SKM-1 (cell line): ENCODE results near the gene CFAP141.
"Not testable (repeated sequence)": the region's sequence is repeated elsewhere in the genome, so short reads cannot be mapped to it uniquely, and the experiment has no call there.

Experiments
- DNase-seq: peaks from one replicate; lab custom pipeline; 2025; ENCODE audit not compliant: unreplicated experiment; lab: John Stamatoyannopoulos, UW

CFAP141 gene

GRCh38 chr1:154208677-154209388 is 2.7 kb upstream of the CFAP141 start:
- no peak for DNase-seq

DNA sequence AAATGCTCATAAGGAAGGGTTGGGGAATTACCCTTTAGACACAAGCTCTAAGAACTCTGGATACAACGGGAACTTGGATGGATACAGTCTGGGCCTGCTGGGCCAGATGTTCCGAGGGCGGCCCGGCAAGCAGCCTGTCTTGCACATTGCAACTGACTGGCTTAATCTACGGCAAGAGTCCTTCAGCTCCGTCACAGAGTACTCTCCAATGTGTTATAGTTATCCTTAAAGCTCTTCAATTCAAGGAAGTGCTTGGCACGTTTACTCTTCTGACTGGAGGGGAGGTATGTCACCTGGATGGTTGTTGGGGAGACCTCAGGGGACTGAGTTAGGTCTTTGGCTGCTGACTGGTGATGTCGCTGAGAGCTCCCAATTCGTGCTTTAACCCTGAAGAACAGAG is 1.1 kb upstream of the CFAP141 start:
- no peak for DNase-seq

DNA sequence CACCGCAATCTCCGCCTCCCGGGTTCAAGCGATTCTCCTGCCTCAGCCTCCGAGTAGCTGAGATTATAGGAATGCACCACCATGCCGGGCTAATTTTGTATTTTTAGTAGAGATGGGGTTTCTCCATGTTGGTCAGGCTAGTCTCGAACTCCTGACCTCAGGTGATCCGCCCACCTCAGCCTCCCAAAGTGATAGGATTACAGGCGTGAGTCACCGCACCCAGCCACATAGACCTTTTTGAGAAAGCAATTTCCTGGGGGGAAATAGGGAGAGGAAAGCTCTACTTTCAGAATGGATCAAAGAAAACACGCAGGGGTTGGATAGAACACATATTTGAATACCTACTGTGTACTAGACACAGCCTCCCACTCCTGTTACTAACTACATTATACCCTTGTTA is 355 bp downstream of the CFAP141 start:
- DNase-seq: not testable (repeated sequence)

- no peak for DNase-seq
These were observed 6.6 kb downstream of the CFAP141 start for GRCh38 chr1:154199563-154199879.

GRCh38 chr1:154198756-154199562 is 7.2 kb downstream of the CFAP141 start:
- DNase-seq: peak; percentile 68

DNA sequence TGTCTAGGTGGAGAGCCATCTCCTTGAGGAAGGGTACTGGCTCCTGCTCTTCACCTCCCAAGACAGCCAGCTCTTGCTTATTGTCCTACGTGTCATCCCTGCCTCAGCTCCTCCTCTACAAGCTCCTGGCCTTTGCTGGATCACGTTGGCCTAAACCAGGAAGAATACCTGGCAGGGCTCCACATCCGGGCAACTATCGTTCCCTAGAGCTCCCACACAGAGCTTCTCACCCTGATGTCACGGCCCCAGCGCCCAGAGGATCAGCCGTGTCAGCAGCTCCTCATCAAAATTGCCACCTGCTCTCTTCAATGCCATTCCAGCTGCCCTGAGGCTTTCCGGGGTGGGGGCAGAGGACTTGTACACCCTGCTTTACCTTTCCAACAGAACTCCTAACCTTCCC is 12.3 kb downstream of the CFAP141 start:
- no peak for DNase-seq

DNA sequence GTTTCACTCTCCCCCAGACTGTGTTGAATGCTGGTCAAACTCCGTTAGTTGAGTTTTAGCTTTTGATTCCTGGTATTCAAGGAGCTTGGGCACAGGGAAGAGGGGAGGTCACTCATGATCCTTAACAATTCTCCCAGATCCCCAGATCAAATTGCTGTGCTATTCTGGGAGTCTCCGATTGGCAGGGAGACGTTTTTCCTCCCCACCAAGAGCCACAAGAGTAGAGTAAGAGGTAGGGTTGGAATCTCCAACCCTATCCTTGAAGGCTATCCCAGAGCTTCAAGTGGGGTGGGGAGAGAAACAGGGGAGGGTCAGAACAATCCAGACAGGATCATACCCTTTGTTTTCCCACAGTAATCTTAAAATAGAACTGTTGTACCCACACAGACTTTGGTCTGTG is 13.7 kb downstream of the CFAP141 start:
- no peak for DNase-seq

DNA sequence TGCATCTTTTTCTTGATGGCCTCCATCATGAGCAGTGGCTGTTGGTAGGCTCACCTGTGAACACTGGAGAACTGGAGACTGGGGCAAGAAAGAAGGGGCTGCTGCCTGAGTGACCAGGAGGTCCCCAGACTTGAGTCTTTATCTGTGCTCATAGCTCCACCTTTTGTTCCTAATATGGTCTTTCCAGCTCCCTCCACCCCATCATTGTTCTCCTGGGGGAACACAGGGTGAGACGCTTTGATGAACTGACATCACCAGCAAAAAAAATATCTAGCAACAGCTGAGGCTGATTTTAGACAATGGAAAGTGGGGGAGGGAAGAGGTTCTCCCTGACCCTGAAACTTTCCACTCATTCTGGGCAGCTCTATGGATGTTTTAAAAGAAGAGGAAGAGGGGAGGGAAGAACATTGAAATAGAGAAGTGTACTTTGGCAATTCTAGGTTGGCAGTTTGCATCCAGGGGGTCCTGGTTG is 14.1 kb downstream of the CFAP141 start, which contains the start of gene TPM3:
Gene TPM3 (minus strand): TSS at position 111 of the 472 bp plus-strand sequence. CDS start 82 bp downstream, at position 29.
- peak; percentile 50 for DNase-seq

- no peak for DNase-seq
These were observed 15.6 kb downstream of the CFAP141 start for GRCh38 chr1:154190550-154190949.

GRCh38 chr1:154186852-154187501 is 19.2 kb downstream of the CFAP141 start:
- no peak for DNase-seq

DNA sequence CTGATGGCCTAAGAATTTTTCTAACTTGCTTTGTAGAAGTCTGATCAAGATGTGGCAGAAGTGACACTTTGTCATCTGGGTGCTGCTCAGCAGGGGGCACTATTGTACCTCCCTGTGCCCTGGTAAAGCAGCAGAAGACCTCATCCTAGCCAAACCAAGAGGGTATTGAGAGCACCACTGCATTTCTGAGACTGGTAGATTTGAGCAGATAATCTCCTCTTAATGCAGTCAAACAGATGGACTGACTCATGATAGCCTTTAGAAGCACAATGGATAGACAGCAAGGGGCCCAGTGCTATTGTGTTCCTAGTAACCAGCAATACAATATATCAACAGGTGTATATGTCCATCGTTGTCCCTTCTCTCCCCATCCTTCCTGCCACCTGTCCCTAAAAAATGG is 20.0 kb downstream of the CFAP141 start:
- peak; percentile 79 for DNase-seq

- peak; percentile 99 for DNase-seq
These were observed 22.9 kb downstream of the CFAP141 start for GRCh38 chr1:154183046-154183915.

DNA sequence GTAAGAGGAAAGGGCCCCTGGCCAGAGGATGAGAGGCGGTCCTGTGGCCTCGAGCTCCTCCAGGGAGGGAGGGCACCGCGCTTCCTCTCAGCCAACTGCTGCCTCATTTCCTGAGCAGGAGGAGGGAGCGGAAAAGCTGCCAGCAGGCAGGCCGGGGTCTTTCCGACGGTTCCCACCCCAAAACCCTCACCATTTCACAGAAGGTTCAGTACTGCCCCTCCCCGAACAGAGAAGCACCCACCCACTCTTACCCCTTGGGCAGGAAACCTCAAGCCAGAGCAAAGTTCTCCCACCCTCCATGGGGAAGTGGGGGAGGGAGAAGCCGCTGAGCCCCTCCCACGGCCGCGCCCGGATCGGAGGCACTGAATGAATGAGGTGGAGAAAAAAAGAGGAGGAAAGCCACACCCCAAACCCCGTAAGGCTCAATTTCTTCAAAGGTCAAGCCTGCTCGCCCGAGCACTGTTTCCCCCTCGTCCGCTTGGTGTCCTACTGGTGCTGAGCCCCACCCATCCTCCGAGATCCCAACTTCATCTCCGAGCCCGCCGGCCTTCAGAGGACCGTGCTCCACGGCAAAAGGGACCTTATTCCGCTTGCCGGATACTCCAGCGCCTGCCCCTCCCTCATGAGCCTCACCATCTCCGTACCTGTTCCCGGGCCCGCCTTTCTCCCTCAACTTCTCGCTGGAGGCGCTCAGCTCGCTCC is 23.6 kb downstream of the CFAP141 start:
- peak; percentile 98 for DNase-seq

DNA sequence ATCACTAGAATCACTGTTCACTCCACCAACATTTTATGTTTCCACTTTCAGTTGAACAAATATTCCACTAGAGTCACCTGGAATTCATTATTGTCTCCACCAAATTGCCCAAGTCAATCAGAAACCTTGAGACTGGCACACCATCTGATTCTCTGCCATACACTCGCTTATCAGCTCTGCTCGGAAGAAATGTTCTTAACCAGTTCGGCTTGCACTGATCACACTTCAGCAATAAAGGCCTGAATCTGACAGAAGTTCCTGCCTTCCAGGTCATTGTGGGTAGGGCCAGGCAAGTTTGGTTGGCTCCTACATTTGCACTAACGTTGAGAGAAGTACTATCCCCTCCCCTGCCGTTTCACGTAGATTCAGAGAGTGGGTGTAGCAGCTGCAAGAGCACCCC is 24.2 kb downstream of the CFAP141 start:
- DNase-seq: no peak

- DNase-seq: peak; percentile 92
These were observed 26.0 kb downstream of the CFAP141 start for GRCh38 chr1:154179946-154180687.

DNA sequence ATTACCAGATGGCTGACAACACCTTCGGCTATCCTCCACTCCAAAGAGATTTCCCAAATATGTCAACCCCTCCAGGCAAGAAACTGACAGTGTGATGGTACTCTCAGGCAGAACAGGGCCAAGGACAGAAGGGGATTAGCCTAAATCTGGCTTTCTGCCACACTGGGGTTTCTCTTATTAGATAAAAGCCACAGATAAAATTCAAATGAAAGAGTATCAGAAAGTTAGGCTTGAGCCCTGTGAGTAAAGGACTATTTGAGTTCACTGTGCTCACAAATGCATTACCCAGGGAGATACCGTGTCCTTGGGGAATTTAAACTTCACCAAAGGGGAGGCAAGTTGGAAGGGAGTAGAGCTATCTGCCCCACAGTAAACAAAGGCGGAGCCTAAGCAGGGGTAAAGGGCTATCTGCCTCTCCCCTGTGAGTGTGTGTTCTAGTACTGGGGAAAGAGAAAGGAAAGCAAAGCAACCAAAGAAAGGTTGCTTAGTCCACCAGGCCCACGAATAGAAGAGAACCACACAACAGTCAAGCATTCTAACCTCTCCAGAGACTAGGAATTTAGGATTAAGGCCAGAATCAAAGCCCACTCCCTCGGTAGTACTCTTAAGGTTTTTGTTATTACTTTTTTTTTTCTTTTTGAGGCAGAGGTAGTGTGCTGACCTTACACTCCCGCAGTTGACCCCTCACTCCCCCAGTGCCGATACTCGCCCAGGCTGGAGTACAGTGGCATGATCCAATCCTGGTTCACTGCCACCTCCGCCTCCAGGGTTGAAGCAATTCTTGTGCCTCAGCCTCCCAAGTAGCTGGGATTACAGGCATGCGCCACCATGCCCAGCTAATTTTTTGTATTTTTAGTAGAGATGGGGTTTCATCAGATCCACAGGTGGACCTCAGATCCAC is 27.0 kb downstream of the CFAP141 start:
- DNase-seq: no peak

GRCh38 chr1:154178013-154178412 is 28.1 kb downstream of the CFAP141 start:
- no peak for DNase-seq

GRCh38 chr1:154176337-154176736 is 29.8 kb downstream of the CFAP141 start:
- no peak for DNase-seq

DNA sequence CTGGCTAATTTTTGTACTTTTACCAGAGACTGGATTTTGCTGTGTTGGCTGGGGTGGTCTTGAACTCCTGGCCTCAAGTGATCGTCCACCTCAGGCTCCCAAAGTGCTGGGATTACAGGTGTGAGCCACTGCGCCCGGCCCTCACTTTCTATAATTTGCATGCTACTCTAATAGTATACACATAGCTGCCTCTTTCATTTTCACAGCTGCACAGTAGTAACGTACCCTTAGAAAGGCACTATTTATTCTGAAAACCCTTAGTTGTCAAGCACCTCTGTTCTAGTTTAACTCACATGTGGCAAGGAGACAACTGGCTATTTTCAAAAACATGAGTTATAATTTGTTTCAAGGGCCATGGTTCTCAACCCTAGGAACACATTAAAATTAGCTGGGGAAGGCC is 31.5 kb downstream of the CFAP141 start:
- no peak for DNase-seq
